Mucosa of descending colon (tissue), 3 donors: ENCODE measurements around the gene SMARCA4. TPM values are rescaled to one million over a fixed set of nuclear protein-coding genes. Genes with fewer than 3 reads are reported as not detected.

ENCODE experiments used
- ATAC-seq: fragments of 200-7000 bp; cut with Tn5 transposase; one replicate; pipeline ENCODE4 v1.9.1; 2020; ENCODE audit warnings: mild to moderate bottlenecking, moderate library complexity
- DNase-seq, 3 donors: peaks; one replicate each; pipeline ENCODE4 v3.0.0-alpha.2; 2020
- H3K36me3 ChIP-seq: fragments of 200-600 bp; one replicate; pipeline ENCODE4 v1.8.0; 2021; ENCODE audit warnings: low read depth, mild to moderate bottlenecking
- H3K4me1 ChIP-seq: fragments of 200-600 bp; one replicate; pipeline ENCODE4 v1.8.0; 2021; ENCODE audit warnings: low read depth, mild to moderate bottlenecking
- H3K4me3 ChIP-seq: fragments of 200-600 bp; one replicate; pipeline ENCODE4 v1.8.0; 2021; ENCODE audit warnings: mild to moderate bottlenecking
- H3K9me3 ChIP-seq: fragments of 200-600 bp; one replicate; pipeline ENCODE4 v1.8.0; 2021; ENCODE audit warnings: mild to moderate bottlenecking
- intact Hi-C, 2 donors: fragments of 100-400 bp; cut with DNase I in 1 of 2; cut with micrococcal nuclease in 1 of 2; formaldehyde crosslinking; loops; one replicate each; pipeline versions ENCODE4 v1.11.0 to v1.11.1; 2022; cut with DNase I, micrococcal nuclease
- total RNA-seq, 3 donors: library from RNA; stranded (reverse); fragmentation: NEBNext Ultra II Directional in 2 of 3; extraction: Animal tissue kit (Norgen Biotek cat#: 25700) in 2 of 3; gene quantifications; one replicate each; pipeline versions ENCODE4 v1.2.1 to v1.2.4, GENCODE V29; 2021 to 2023
- TF ChIP-seq, protein P1 (sequence below): fragments of 200-600 bp; IDR thresholded peaks from one replicate; pipeline ENCODE4 v1.8.0; 2022; ENCODE audit warnings: antibody characterized with exemption, mild to moderate bottlenecking
- donor health status: DM: no; HTN: no; CAD: no; lungs with moderate emphysema.
- donor health status: DM: no; HTN: no; CAD: no.
- donor health status: DM: no; HTN: yes; CAD: no.

The SMARCA4 gene
- total RNA-seq, 3 donors from 2014 or later = 81.5 to 86.5 (median 86.3) TPM

DNA sequence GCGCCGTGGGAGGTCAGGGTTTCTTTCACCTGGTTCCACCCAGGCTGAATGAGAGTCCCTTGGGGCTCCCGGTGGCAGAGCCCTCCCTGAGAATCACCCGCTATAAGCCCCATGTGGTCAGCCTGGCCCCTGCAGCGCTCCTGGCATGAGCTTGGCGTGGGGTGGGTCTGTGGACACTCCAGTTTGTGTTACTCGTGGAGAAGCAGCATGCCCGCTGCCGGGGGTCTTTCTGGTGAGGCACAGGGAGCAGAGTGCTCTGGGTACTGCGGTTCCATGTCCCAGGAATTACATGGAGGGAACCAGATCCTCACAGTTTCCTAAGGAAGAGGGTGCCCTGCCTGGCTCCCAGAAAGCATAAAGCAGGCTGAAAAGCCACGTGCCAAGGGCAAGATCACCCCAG, 62.2 kb downstream of the SMARCA4 start:
- TF ChIP-seq, protein P1, sequence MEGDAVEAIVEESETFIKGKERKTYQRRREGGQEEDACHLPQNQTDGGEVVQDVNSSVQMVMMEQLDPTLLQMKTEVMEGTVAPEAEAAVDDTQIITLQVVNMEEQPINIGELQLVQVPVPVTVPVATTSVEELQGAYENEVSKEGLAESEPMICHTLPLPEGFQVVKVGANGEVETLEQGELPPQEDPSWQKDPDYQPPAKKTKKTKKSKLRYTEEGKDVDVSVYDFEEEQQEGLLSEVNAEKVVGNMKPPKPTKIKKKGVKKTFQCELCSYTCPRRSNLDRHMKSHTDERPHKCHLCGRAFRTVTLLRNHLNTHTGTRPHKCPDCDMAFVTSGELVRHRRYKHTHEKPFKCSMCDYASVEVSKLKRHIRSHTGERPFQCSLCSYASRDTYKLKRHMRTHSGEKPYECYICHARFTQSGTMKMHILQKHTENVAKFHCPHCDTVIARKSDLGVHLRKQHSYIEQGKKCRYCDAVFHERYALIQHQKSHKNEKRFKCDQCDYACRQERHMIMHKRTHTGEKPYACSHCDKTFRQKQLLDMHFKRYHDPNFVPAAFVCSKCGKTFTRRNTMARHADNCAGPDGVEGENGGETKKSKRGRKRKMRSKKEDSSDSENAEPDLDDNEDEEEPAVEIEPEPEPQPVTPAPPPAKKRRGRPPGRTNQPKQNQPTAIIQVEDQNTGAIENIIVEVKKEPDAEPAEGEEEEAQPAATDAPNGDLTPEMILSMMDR = no peak
- H3K4me1 ChIP-seq = peaks cover 6% of the 10 kb centered on the region
- DNase-seq (no peak), ATAC-seq (no peak)
- H3K36me3 ChIP-seq = peaks cover 10% of the 10 kb centered on the region
- no peak overlapping the region for H3K4me3 ChIP-seq
- intact Hi-C loops = no loop called here
- H3K9me3 ChIP-seq = no peaks in the 10 kb centered on the region

DNA sequence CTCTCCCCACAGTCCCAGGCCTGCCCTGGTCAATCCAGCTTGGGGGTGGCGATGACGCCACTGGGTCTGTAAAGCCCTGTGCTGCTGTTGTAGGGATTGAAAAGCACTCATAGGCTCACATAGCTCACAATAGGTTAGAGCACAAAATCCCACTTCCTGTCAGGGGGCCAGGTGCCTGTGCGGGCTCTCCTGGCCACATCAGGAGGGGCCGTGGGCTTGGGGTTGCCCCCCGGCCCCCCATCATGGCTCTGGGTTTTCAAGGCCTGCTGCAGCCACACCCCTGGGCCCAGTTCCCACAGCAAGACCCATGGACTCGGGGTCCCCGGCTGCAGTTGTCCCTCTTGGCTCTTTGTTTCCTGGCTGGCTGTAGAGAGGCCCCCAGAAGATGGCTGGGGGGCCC, 62.9 kb downstream of the SMARCA4 start:
- H3K4me3 ChIP-seq = no peak overlapping the region
- no peaks in the 10 kb centered on the region for H3K4me1 ChIP-seq
- TF ChIP-seq, protein P1 = no peak
- DNase-seq (no peak), ATAC-seq (no peak)
- H3K36me3 ChIP-seq = peaks cover 12% of the 10 kb centered on the region
- intact Hi-C loops = no loop called here
- no peaks in the 10 kb centered on the region for H3K9me3 ChIP-seq

DNA sequence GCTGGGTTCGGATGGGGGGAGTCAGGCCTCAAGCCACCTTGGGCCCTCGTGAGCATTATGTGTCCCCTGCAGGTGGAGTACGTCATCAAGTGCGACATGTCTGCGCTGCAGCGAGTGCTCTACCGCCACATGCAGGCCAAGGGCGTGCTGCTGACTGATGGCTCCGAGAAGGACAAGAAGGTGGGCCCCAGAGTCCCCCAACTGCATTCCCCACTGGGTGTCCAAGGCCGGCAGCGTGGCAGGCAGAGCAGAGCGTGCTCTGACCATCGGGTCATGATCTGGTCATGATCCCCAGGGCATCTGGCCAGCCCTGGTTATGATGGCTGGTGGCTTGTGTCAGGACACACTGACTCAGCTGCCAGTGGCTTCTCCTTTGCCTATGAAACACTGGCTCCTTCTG, 63.4 kb downstream of the SMARCA4 start:
- no peaks in the 10 kb centered on the region for H3K4me1 ChIP-seq
- no peak overlapping the region for H3K4me3 ChIP-seq
- peaks cover 13% of the 10 kb centered on the region for H3K36me3 ChIP-seq
- TF ChIP-seq, protein P1 = no peak
- DNase-seq = no peak
- no peak for ATAC-seq
- no peaks in the 10 kb centered on the region for H3K9me3 ChIP-seq
- intact Hi-C loops = no loop called here

DNA sequence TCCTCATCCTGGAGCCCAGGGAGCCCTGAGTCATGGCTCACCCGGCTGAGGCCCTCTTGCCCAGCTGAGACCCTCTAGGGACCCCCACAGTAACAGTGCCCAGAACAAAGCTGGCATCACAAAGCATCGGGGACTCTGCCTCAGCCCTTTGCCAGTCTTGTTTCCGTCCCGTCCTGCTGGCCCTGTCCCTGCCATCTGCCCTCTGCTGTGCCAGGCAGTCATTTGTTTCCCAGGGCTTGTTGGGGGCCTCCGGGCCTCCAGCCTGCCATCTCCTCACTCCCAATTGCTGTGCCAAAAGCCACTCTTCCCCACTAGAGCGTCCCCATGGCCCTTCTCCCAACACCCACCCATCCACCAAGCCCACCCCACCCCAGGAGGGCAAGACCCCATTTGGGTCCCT, 64.2 kb downstream of the SMARCA4 start:
- Histone ChIP-seq H3K4me3 (no peak overlapping the region), H3K4me1 (no peaks in the 10 kb centered on the region), H3K36me3 (peaks cover 13% of the 10 kb centered on the region), H3K9me3 (no peaks in the 10 kb centered on the region)
- ATAC-seq = no peak
- intact Hi-C loops = no loop called here
- DNase-seq = no peak
- TF ChIP-seq, protein P1 = no peak

DNA sequence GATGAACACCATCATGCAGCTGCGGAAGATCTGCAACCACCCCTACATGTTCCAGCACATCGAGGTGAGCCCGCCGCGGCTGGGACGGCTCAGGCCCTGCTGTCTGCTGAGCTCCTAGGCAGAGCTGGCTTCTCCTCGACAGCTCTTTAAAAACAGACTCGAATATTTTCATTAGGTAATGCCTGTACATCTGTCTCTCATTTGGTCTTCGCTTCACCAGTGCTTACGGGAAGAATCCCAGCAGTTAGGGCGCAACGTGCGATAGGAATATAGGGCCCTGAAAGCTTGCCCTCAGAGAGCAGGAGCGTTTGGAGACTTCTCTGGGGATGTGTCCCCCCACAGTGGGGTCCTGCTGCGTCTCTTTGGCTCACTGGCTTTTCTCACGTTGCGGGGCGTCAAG, 64.6 kb downstream of the SMARCA4 start:
- TF ChIP-seq, protein P1 = no peak
- DNase-seq = no peak
- no peaks in the 10 kb centered on the region for H3K9me3 ChIP-seq
- no peak overlapping the region for H3K4me3 ChIP-seq
- H3K36me3 ChIP-seq = peaks cover 13% of the 10 kb centered on the region
- intact Hi-C loops = no loop called here
- no peak for ATAC-seq
- H3K4me1 ChIP-seq = no peaks in the 10 kb centered on the region

DNA sequence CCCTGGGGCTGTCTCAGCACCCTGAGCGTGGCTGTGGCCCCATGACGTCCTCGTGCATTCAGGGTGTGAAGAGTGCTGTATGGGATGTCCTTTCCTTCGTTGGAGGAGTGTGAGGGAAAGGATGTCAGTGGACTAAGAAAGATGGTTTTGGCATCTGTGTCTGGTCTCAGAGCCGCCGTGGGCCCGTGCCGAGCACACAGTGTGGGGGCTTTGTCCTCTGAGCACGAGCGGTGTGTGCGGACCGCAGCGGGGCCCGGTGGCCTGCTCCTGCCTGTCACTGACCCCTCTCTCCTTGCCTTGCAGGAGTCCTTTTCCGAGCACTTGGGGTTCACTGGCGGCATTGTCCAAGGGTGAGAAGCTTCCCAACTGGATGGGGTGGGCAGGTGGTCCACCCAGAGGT, 65.2 kb downstream of the SMARCA4 start:
- TF ChIP-seq, protein P1 = no peak
- Histone ChIP-seq H3K4me1 (no peaks in the 10 kb centered on the region), H3K9me3 (no peaks in the 10 kb centered on the region), H3K4me3 (no peak overlapping the region), H3K36me3 (peaks cover 13% of the 10 kb centered on the region)
- ATAC-seq (no peak), DNase-seq (no peak)
- intact Hi-C loops = no loop called here
